Nephron (organoid): ENCODE data around the gene STEAP3.

Experiments used
- H3K27ac Mint-ChIP-seq, 3 experiments: 2 replicates each; pipeline ENCODE4 v1.8.0; 2020; ENCODE audit warnings: mixed read lengths in 3 of 3, mild to moderate bottlenecking in 2 of 3, moderate library complexity in 1 of 3
- H3K27me3 Mint-ChIP-seq: 2 replicates; pipeline ENCODE4 v1.8.0; 2021; ENCODE audit warnings: low read depth, mild to moderate bottlenecking, moderate library complexity, mixed read lengths
- H3K36me3 Mint-ChIP-seq: 2 replicates; pipeline ENCODE4 v1.8.0; 2020; ENCODE audit warnings: low read depth, mixed read lengths
- H3K4me1 Mint-ChIP-seq: 2 replicates; pipeline ENCODE4 v1.8.0; 2020; ENCODE audit warnings: mixed read lengths
- H3K4me3 Mint-ChIP-seq, 3 experiments: 2 replicates each; pipeline ENCODE4 v1.8.0; 2020; ENCODE audit warnings: mild to moderate bottlenecking in 3 of 3, mixed read lengths in 3 of 3, moderate library complexity in 2 of 3
- H3K9me3 Mint-ChIP-seq: 2 replicates; pipeline ENCODE4 v1.8.0; 2020; ENCODE audit warnings: mixed read lengths
- CTCF ChIP-seq, 3 experiments: fragments of 200-600 bp; sonication (generic); IDR thresholded peaks; one replicate each; pipeline ENCODE4 v1.5.0; 2021; ENCODE audit warnings: antibody characterized with exemption in 3 of 3; ENCODE audit not compliant: unreplicated experiment in 3 of 3

The STEAP3 gene

GRCh38 chr2:119254601-119255080 is 31.0 kb downstream of the STEAP3 start:
- no peaks in the 10 kb centered on the region for H3K36me3 Mint-ChIP-seq
- H3K4me1 Mint-ChIP-seq, result peaks cover 11% of the 10 kb centered on the region
- no peak for TF ChIP-seq CTCF (IDR thresholded peaks at IDR 0.05; ENCODE audit: unreplicated experiment in 3 of 3)
- peaks cover 17% of the 10 kb centered on the region for H3K27me3 Mint-ChIP-seq
- H3K4me3 Mint-ChIP-seq, result no peak overlapping the region
- H3K27ac Mint-ChIP-seq, result no peak overlapping the region
- H3K9me3 Mint-ChIP-seq, result no peaks in the 10 kb centered on the region

GRCh38 chr2:119255760-119256581 is 32.3 kb downstream of the STEAP3 start:
- Mint-ChIP-seq H3K27me3 (peaks cover 17% of the 10 kb centered on the region), H3K4me3 (peak overlapping the region in 1 of 3 experiments; percentile 36), H3K9me3 (no peaks in the 10 kb centered on the region), H3K36me3 (no peaks in the 10 kb centered on the region), H3K4me1 (peaks cover 11% of the 10 kb centered on the region), H3K27ac (peak overlapping the region; percentile 30 to 66 (median 43))
- TF ChIP-seq CTCF (IDR thresholded peaks at IDR 0.05; ENCODE audit: unreplicated experiment in 3 of 3), result no peak

GRCh38 chr2:119256582-119256921 is 32.9 kb downstream of the STEAP3 start:
- H3K4me3 Mint-ChIP-seq, result peak overlapping the region in 1 of 3 experiments; percentile 36
- H3K36me3 Mint-ChIP-seq, result no peaks in the 10 kb centered on the region
- H3K9me3 Mint-ChIP-seq, result no peaks in the 10 kb centered on the region
- peak overlapping the region; percentile 30 to 66 (median 43) for H3K27ac Mint-ChIP-seq
- H3K27me3 Mint-ChIP-seq, result peaks cover 17% of the 10 kb centered on the region
- H3K4me1 Mint-ChIP-seq, result peaks cover 14% of the 10 kb centered on the region
- TF ChIP-seq CTCF (IDR thresholded peaks at IDR 0.05; ENCODE audit: unreplicated experiment in 3 of 3), result no peak

- H3K4me1 Mint-ChIP-seq, result peaks cover 16% of the 10 kb centered on the region
- no peak overlapping the region for H3K4me3 Mint-ChIP-seq
- no peak overlapping the region for H3K27ac Mint-ChIP-seq
- peaks cover 13% of the 10 kb centered on the region for H3K27me3 Mint-ChIP-seq
- no peaks in the 10 kb centered on the region for H3K36me3 Mint-ChIP-seq
- no peak for TF ChIP-seq CTCF (IDR thresholded peaks at IDR 0.05; ENCODE audit: unreplicated experiment in 3 of 3)
- no peaks in the 10 kb centered on the region for H3K9me3 Mint-ChIP-seq
These were observed 33.6 kb downstream of the STEAP3 start for GRCh38 chr2:119257198-119257597.

GRCh38 chr2:119259296-119259860 is 35.7 kb downstream of the STEAP3 start:
- no peak for TF ChIP-seq CTCF (IDR thresholded peaks at IDR 0.05; ENCODE audit: unreplicated experiment in 3 of 3)
- H3K4me1 Mint-ChIP-seq, result peaks cover 16% of the 10 kb centered on the region
- H3K4me3 Mint-ChIP-seq, result no peak overlapping the region
- peaks cover 8% of the 10 kb centered on the region for H3K27me3 Mint-ChIP-seq
- H3K27ac Mint-ChIP-seq, result peak overlapping the region in 1 of 3 experiments; percentile 20
- H3K36me3 Mint-ChIP-seq, result no peaks in the 10 kb centered on the region
- H3K9me3 Mint-ChIP-seq, result no peaks in the 10 kb centered on the region
